LNCAP (cell line): Measurements from ENCODE around the gene FAM107B.

ENCODE experiments used
- CTCF ChIP-seq: fragments of 450-650 bp; IDR thresholded peaks from 2 replicates; pipeline ENCODE4 v1.5.1; 2017; ENCODE audit warnings: mild to moderate bottlenecking

Gene FAM107B

GRCh38 chr10:14812271-14812670 lies 37.6 kb upstream of the FAM107B start:
- TF ChIP-seq CTCF = no peak

- no peak for TF ChIP-seq CTCF
Measured at GRCh38 chr10:14810969-14811953, 36.6 kb upstream of the FAM107B start.

- no peak for TF ChIP-seq CTCF
Measured at GRCh38 chr10:14806318-14806717, 31.6 kb upstream of the FAM107B start.

GRCh38 chr10:14803827-14804226 lies 29.1 kb upstream of the FAM107B start:
- TF ChIP-seq CTCF = no peak

- TF ChIP-seq CTCF = no peak
Measured at GRCh38 chr10:14801723-14802122, 27.0 kb upstream of the FAM107B start.

- no peak for TF ChIP-seq CTCF
Measured at GRCh38 chr10:14800397-14800796, 25.7 kb upstream of the FAM107B start.

- no peak for TF ChIP-seq CTCF
Measured at GRCh38 chr10:14798636-14799035, 23.9 kb upstream of the FAM107B start.
